WTC11 (cell line): Measurements from ENCODE around the gene LYRM2. TPM values are rescaled to one million over a fixed set of nuclear protein-coding genes. Genes with fewer than 3 reads are reported as not detected.

Experiments used
- ATAC-seq: fragments of 200-7000 bp; cut with Tn5 transposase; 2 replicates; pipeline ENCODE4 v1.10.0; 2021; ENCODE audit warnings: mild to moderate bottlenecking, moderate library complexity
- CTCF ChIA-PET: fragments of 300-600 bp; sonication (Branson Sonifier 250); formaldehyde crosslinking; loops from one replicate; lab custom pipeline; 2021; ENCODE audit warnings: antibody characterized with exemption; lab: Charles Lee
- POLR2A ChIA-PET: fragments of 350-600 bp; sonication (Branson Sonifier 250); formaldehyde crosslinking; loops from one replicate; lab custom pipeline; 2021; ENCODE audit warnings: antibody characterized with exemption; lab: Charles Lee
- DNase-seq: peaks from one replicate; pipeline ENCODE4 v3.0.0; 2021; ENCODE audit warnings: low spot score
- H3K27ac Mint-ChIP-seq: 2 replicates; pipeline ENCODE4 v1.8.0; 2021; ENCODE audit warnings: mixed read lengths
- H3K27me3 Mint-ChIP-seq: 2 replicates; pipeline ENCODE4 v1.8.0; 2021; ENCODE audit warnings: low read depth, mild to moderate bottlenecking, moderate library complexity, mixed read lengths
- H3K36me3 Mint-ChIP-seq: 2 replicates; pipeline ENCODE4 v1.8.0; 2021; ENCODE audit warnings: mixed read lengths
- H3K4me1 Mint-ChIP-seq: 2 replicates; pipeline ENCODE4 v1.8.0; 2022; ENCODE audit warnings: mixed read lengths
- H3K4me3 Mint-ChIP-seq: 2 replicates; pipeline ENCODE4 v1.8.0; 2021; ENCODE audit warnings: mild to moderate bottlenecking, moderate library complexity, mixed read lengths
- H3K9me3 Mint-ChIP-seq: 2 replicates; pipeline ENCODE4 v1.8.0; 2021; ENCODE audit warnings: mixed read lengths
- CREM ChIP-seq: sonication (generic); formaldehyde crosslinking; IDR thresholded peaks from 2 replicates; pipeline ENCODE4 v1.8.1; 2022; ENCODE audit warnings: mild to moderate bottlenecking, missing genetic modification reagents, moderate library complexity
- ETV6 ChIP-seq: sonication (generic); formaldehyde crosslinking; IDR thresholded peaks from 2 replicates; pipeline ENCODE4 v1.8.1; 2022; ENCODE audit warnings: mild to moderate bottlenecking, missing genetic modification reagents
- HMGA2 ChIP-seq: fragments of 250-450 bp; sonication (Bioruptor Pico); IDR thresholded peaks from 2 replicates; pipeline ENCODE4 v1.4.0; 2021; ENCODE audit warnings: mild to moderate bottlenecking, moderate library complexity
- HMGXB4 ChIP-seq: sonication (generic); formaldehyde crosslinking; IDR thresholded peaks from 2 replicates; pipeline ENCODE4 v1.8.1; 2023; ENCODE audit warnings: mild to moderate bottlenecking, moderate library complexity, missing genetic modification reagents
- MXD4 ChIP-seq: fragments of 250-450 bp; sonication (Bioruptor Pico); IDR thresholded peaks from 2 replicates; pipeline ENCODE4 v1.8.0; 2021; ENCODE audit warnings: mild to moderate bottlenecking, moderate library complexity, borderline replicate concordance
- NFYB ChIP-seq: sonication (generic); formaldehyde crosslinking; conservative IDR thresholded peaks from 2 replicates; pipeline ENCODE4 v1.8.0; 2022; ENCODE audit warnings: low read depth, missing genetic modification reagents
- NR1H2 ChIP-seq: sonication (generic); formaldehyde crosslinking; IDR thresholded peaks from 2 replicates; pipeline ENCODE4 v1.9.0; 2021; ENCODE audit warnings: mild to moderate bottlenecking, moderate library complexity, missing genetic modification reagents
- PRDM15 ChIP-seq: sonication (generic); formaldehyde crosslinking; IDR thresholded peaks from 2 replicates; pipeline ENCODE4 v1.8.0; 2022; ENCODE audit warnings: missing genetic modification reagents
- SMAD3 ChIP-seq: sonication (generic); formaldehyde crosslinking; IDR thresholded peaks from 2 replicates; pipeline ENCODE4 v1.8.0; 2022; ENCODE audit warnings: missing genetic modification reagents, mild to moderate bottlenecking, borderline replicate concordance
- SMAD4 ChIP-seq: sonication (generic); formaldehyde crosslinking; IDR thresholded peaks from 2 replicates; pipeline ENCODE4 v1.8.0; 2022; ENCODE audit warnings: mild to moderate bottlenecking, missing genetic modification reagents
- TEAD1 ChIP-seq: sonication (generic); formaldehyde crosslinking; IDR thresholded peaks from 2 replicates; pipeline ENCODE4 v1.8.0; 2022; ENCODE audit warnings: mild to moderate bottlenecking, missing genetic modification reagents
- TP53 ChIP-seq: sonication (generic); formaldehyde crosslinking; IDR thresholded peaks from 2 replicates; pipeline ENCODE4 v1.8.1; 2023; ENCODE audit warnings: mild to moderate bottlenecking, missing genetic modification reagents
- ZBTB43 ChIP-seq: sonication (generic); formaldehyde crosslinking; IDR thresholded peaks from 2 replicates; pipeline ENCODE4 v1.8.1; 2023; ENCODE audit warnings: mild to moderate bottlenecking, missing genetic modification reagents
- ZNF219 ChIP-seq: sonication (generic); formaldehyde crosslinking; IDR thresholded peaks from 2 replicates; pipeline ENCODE4 v1.8.0; 2023; ENCODE audit warnings: missing genetic modification reagents, mild to moderate bottlenecking, borderline replicate concordance
- ZNF232 ChIP-seq: sonication (generic); formaldehyde crosslinking; IDR thresholded peaks from 2 replicates; pipeline ENCODE4 v1.8.0; 2022; ENCODE audit warnings: mild to moderate bottlenecking, missing genetic modification reagents
- ZNF317 ChIP-seq: sonication (generic); formaldehyde crosslinking; IDR thresholded peaks from 2 replicates; pipeline ENCODE4 v1.8.1; 2023; ENCODE audit warnings: low read depth, mild to moderate bottlenecking, moderate library complexity, missing genetic modification reagents, borderline replicate concordance
- ZNF416 ChIP-seq: fragments of 250-450 bp; sonication (Bioruptor Pico); IDR thresholded peaks from 2 replicates; pipeline ENCODE4 v1.9.0; 2021; ENCODE audit warnings: mild to moderate bottlenecking, inconsistent platforms
- total RNA-seq: library from RNA; stranded (reverse); gene quantifications from 3 replicates; pipeline ENCODE4 v1.2.3, GENCODE V29; 2021
- TF ChIP-seq, protein P1 (sequence below): fragments of 250-450 bp; sonication (Bioruptor Pico); IDR thresholded peaks from 2 replicates; pipeline ENCODE4 v1.8.0; 2021; ENCODE audit warnings: mild to moderate bottlenecking
- TF ChIP-seq, protein P2 (sequence below): sonication (generic); formaldehyde crosslinking; IDR thresholded peaks from 2 replicates; pipeline ENCODE4 v1.8.1; 2022; ENCODE audit warnings: mild to moderate bottlenecking, moderate library complexity, missing genetic modification reagents
- TF ChIP-seq, protein P3 (sequence below): sonication (generic); formaldehyde crosslinking; IDR thresholded peaks from 2 replicates; pipeline ENCODE4 v1.8.0; 2023; ENCODE audit warnings: mild to moderate bottlenecking, missing genetic modification reagents
- TF ChIP-seq, protein P4 (sequence below): sonication (generic); formaldehyde crosslinking; IDR thresholded peaks from 2 replicates; pipeline ENCODE4 v1.8.1; 2022; ENCODE audit warnings: missing genetic modification reagents, borderline replicate concordance

LYRM2 gene
- total RNA-seq, 1 experiment from 2014 or later: 22.2 TPM

GRCh38 chr6:89575562-89575960 lies 63.0 kb downstream of the LYRM2 start (continued):
- TF ChIP-seq ZBTB43 (CRISPR knock-in tag) (no peak), HMGXB4 (no peak), TP53 (CRISPR knock-in tag) (no peak), ZNF416 (CRISPR knock-in tag) (no peak), ZNF219 (CRISPR knock-in tag) (no peak)
- TF ChIP-seq, protein P1, sequence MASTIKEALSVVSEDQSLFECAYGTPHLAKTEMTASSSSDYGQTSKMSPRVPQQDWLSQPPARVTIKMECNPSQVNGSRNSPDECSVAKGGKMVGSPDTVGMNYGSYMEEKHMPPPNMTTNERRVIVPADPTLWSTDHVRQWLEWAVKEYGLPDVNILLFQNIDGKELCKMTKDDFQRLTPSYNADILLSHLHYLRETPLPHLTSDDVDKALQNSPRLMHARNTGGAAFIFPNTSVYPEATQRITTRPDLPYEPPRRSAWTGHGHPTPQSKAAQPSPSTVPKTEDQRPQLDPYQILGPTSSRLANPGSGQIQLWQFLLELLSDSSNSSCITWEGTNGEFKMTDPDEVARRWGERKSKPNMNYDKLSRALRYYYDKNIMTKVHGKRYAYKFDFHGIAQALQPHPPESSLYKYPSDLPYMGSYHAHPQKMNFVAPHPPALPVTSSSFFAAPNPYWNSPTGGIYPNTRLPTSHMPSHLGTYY (CRISPR knock-in tag): no peak

DNA sequence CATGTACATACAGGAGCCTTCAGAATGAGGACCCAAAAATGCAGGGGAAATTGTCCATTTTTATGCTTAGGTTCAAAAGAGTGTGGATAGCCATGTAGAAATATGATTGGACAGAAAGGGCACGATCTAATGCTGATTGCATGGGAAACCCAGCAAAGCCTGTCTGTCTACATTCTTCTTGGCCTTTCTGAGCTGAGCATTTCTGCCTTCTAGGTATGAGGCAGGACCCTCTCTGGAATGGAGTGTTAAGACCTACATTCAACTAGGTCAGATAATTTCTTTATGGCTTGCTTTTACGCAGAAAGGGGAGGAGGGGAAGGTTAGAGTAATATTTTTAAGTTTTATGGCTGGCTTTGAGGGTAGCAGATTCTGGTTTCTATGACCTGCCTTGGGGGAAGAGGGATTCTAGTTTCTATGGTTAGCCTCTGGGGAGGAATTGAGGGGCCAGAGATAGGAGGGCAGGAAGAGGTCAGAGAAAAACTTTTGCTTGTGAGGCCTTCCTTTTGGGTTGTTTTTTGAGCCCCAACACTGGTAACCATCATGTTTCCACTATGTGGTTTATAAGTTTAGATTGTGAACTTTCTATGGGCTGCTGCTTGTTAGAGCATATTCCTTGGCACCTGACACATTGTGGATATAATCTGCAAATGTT lies 63.5 kb downstream of the LYRM2 start:
- H3K27ac Mint-ChIP-seq: no peak overlapping the region
- no peaks in the 10 kb centered on the region for H3K27me3 Mint-ChIP-seq
- H3K4me3 Mint-ChIP-seq: no peak overlapping the region
- ATAC-seq (no peak), DNase-seq (no peak)
- H3K9me3 Mint-ChIP-seq: no peaks in the 10 kb centered on the region
- 0 out of 2 replicates have a peak, but pooled peaks cover 2% of the 10 kb centered on the region for H3K4me1 Mint-ChIP-seq
- POLR2A ChIA-PET: no interaction called here
- CTCF ChIA-PET: interaction anchor here (1.2 kb wide), 1 partner anchor 37 kb away, joined by 3 read pairs; no protein-coding TSS in a partner anchor
- H3K36me3 Mint-ChIP-seq: no peaks in the 10 kb centered on the region
- TF ChIP-seq PRDM15 (CRISPR knock-in tag) (no peak), SMAD4 (CRISPR knock-in tag) (no peak), NR1H2 (CRISPR knock-in tag) (no peak), CREM (no peak), NFYB (CRISPR knock-in tag) (no peak), MXD4 (CRISPR knock-in tag) (no peak), HMGA2 (no peak), HMGXB4 (no peak), ZNF232 (CRISPR knock-in tag) (no peak), ZNF317 (CRISPR knock-in tag) (no peak), SMAD3 (CRISPR knock-in tag) (no peak), TEAD1 (CRISPR knock-in tag) (no peak), ETV6 (CRISPR knock-in tag) (no peak)
- TF ChIP-seq, protein P2, sequence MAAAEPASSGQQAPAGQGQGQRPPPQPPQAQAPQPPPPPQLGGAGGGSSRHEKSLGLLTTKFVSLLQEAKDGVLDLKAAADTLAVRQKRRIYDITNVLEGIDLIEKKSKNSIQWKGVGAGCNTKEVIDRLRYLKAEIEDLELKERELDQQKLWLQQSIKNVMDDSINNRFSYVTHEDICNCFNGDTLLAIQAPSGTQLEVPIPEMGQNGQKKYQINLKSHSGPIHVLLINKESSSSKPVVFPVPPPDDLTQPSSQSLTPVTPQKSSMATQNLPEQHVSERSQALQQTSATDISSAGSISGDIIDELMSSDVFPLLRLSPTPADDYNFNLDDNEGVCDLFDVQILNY: no peak
- TF ChIP-seq, protein P3, sequence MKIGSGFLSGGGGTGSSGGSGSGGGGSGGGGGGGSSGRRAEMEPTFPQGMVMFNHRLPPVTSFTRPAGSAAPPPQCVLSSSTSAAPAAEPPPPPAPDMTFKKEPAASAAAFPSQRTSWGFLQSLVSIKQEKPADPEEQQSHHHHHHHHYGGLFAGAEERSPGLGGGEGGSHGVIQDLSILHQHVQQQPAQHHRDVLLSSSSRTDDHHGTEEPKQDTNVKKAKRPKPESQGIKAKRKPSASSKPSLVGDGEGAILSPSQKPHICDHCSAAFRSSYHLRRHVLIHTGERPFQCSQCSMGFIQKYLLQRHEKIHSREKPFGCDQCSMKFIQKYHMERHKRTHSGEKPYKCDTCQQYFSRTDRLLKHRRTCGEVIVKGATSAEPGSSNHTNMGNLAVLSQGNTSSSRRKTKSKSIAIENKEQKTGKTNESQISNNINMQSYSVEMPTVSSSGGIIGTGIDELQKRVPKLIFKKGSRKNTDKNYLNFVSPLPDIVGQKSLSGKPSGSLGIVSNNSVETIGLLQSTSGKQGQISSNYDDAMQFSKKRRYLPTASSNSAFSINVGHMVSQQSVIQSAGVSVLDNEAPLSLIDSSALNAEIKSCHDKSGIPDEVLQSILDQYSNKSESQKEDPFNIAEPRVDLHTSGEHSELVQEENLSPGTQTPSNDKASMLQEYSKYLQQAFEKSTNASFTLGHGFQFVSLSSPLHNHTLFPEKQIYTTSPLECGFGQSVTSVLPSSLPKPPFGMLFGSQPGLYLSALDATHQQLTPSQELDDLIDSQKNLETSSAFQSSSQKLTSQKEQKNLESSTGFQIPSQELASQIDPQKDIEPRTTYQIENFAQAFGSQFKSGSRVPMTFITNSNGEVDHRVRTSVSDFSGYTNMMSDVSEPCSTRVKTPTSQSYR (CRISPR knock-in tag): no peak
- TF ChIP-seq, protein P4, sequence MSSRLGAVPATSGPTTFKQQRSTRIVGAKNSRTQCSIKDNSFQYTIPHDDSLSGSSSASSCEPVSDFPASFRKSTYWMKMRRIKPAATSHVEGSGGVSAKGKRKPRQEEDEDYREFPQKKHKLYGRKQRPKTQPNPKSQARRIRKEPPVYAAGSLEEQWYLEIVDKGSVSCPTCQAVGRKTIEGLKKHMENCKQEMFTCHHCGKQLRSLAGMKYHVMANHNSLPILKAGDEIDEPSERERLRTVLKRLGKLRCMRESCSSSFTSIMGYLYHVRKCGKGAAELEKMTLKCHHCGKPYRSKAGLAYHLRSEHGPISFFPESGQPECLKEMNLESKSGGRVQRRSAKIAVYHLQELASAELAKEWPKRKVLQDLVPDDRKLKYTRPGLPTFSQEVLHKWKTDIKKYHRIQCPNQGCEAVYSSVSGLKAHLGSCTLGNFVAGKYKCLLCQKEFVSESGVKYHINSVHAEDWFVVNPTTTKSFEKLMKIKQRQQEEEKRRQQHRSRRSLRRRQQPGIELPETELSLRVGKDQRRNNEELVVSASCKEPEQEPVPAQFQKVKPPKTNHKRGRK: no peak
